ENCODE results near the gene ACBD5. TPM values are rescaled to one million over a fixed set of nuclear protein-coding genes. Genes with fewer than 3 reads are reported as not detected.

ACBD5 gene
- total RNA-seq, 1 donor from 2014 or later = 27.4 TPM

- peaks cover 34% of the 10 kb centered on the region for H3K4me1 ChIP-seq
- no peaks in the 10 kb centered on the region for H3K27me3 ChIP-seq
- H3K36me3 ChIP-seq = peaks cover 5% of the 10 kb centered on the region
- no peaks in the 10 kb centered on the region for H3K9me3 ChIP-seq
- peak overlapping the region; percentile 94 for H3K4me3 ChIP-seq
- TF ChIP-seq CTCF (IDR thresholded peaks at IDR 0.05) = no peak
- ATAC-seq (no peak), DNase-seq (no peak)
- H3K27ac ChIP-seq = peak overlapping the region; percentile 99
- intact Hi-C loops (cut with DNase I) = no loop called here
Observed at GRCh38 chr10:27153329-27153728, 87.3 kb downstream of the ACBD5 start.

GRCh38 chr10:27152687-27153086 is 87.9 kb downstream of the ACBD5 start:
- H3K27me3 ChIP-seq = no peaks in the 10 kb centered on the region
- H3K4me3 ChIP-seq = peak overlapping the region; percentile 94
- TF ChIP-seq CTCF (IDR thresholded peaks at IDR 0.05) = no peak
- no peak for DNase-seq
- H3K27ac ChIP-seq = no peak overlapping the region
- peaks cover 11% of the 10 kb centered on the region for H3K36me3 ChIP-seq
- H3K4me1 ChIP-seq = peaks cover 32% of the 10 kb centered on the region
- ATAC-seq = no peak
- no peaks in the 10 kb centered on the region for H3K9me3 ChIP-seq
- intact Hi-C loops (cut with DNase I) = no loop called here

DNA sequence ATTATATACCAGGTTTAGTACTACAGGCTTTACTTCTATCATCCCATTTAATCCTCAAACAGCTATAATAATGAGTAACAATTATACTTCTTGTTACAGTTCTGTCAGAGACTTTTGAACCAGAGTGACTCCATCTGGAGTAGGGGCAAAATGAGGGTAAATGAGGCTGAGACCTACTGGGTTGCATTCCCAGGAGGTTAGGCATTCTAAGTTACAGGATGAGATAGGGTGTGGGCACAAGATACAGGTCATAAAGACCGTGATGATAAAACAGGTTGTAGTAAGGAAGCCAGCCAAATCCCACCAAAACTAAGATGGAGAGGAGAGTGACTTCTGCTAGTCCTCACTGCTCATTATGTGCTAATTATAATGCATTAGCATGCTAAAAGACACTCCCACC is 90.3 kb downstream of the ACBD5 start:
- H3K27ac ChIP-seq = no peak overlapping the region
- ATAC-seq = no peak
- peaks cover 35% of the 10 kb centered on the region for H3K36me3 ChIP-seq
- no peaks in the 10 kb centered on the region for H3K27me3 ChIP-seq
- DNase-seq = no peak
- H3K4me1 ChIP-seq = peaks cover 15% of the 10 kb centered on the region
- H3K9me3 ChIP-seq = no peaks in the 10 kb centered on the region
- no peak for TF ChIP-seq CTCF (IDR thresholded peaks at IDR 0.05)
- intact Hi-C loops (cut with DNase I) = no loop called here
- no peak overlapping the region for H3K4me3 ChIP-seq

- intact Hi-C loops (cut with DNase I) = no loop called here
- H3K36me3 ChIP-seq = peaks cover 61% of the 10 kb centered on the region
- no peak for ATAC-seq
Observed at GRCh38 chr10:27147701-27148100, 92.9 kb downstream of the ACBD5 start.

GRCh38 chr10:27145937-27146336 is 94.7 kb downstream of the ACBD5 start:
- no peak overlapping the region for H3K4me3 ChIP-seq
- no peaks in the 10 kb centered on the region for H3K9me3 ChIP-seq
- H3K27me3 ChIP-seq = no peaks in the 10 kb centered on the region
- no peak overlapping the region for H3K27ac ChIP-seq
- no peak for TF ChIP-seq CTCF (IDR thresholded peaks at IDR 0.05)
- peaks cover 75% of the 10 kb centered on the region for H3K36me3 ChIP-seq
- ATAC-seq (no peak), DNase-seq (no peak)
- no peaks in the 10 kb centered on the region for H3K4me1 ChIP-seq
- intact Hi-C loops (cut with DNase I) = no loop called here

More at GRCh38 chr10:27147701-27148100, 92.9 kb downstream of the ACBD5 start:
- Histone ChIP-seq H3K4me1 (peaks cover 10% of the 10 kb centered on the region), H3K27ac (no peak overlapping the region), H3K4me3 (no peak overlapping the region), H3K9me3 (no peaks in the 10 kb centered on the region), H3K27me3 (no peaks in the 10 kb centered on the region)
- peak; percentile 23 for DNase-seq
- no peak for TF ChIP-seq CTCF (IDR thresholded peaks at IDR 0.05)

Other genes with a start within 250 kb of the ACBD5 start
- gene ANKRD26, start 140.3 kb downstream of the ACBD5 start, total RNA-seq = 6.7 TPM
- gene YME1L1, start 86.4 kb downstream of the ACBD5 start, total RNA-seq = 81.1 TPM
- gene MASTL, start 85.4 kb downstream of the ACBD5 start, total RNA-seq = 8.9 TPM

All from upper lobe of right lung (tissue), 1 donor.